GM12878 (cell line): ENCODE results near the gene HIVEP3. TPM values are rescaled to one million over a fixed set of nuclear protein-coding genes. Genes with fewer than 3 reads are reported as not detected.

Experiments
- BCL3 ChIP-seq: IDR thresholded peaks from 2 replicates; pipeline ENCODE4 v1.6.1; 2011; ENCODE audit warnings: borderline replicate concordance, low read depth, mild to moderate bottlenecking, moderate library complexity, low read length; ENCODE audit not compliant: insufficient read depth, poor library complexity, severe bottlenecking
- BHLHE40 ChIP-seq, 2 experiments: fragments of 450-650 bp in 1 of 2; IDR thresholded peaks; 2 replicates each; pipeline ENCODE4 v1.6.1; 2011 to 2017; ENCODE audit warnings: low read depth in 2 of 2, borderline replicate concordance in 1 of 2, improper control_type of control experiment in 1 of 2, low read length in 1 of 2, mild to moderate bottlenecking in 1 of 2
- CBFB ChIP-seq: IDR thresholded peaks from 2 replicates; pipeline ENCODE4 v1.6.1; 2016; ENCODE audit warnings: antibody characterized with exemption, low read depth
- CBX3 ChIP-seq: fragments of 200-600 bp; sonication (generic); IDR thresholded peaks from 2 replicates; pipeline ENCODE4 v1.6.1; 2016; ENCODE audit warnings: low read depth, borderline replicate concordance
- CBX5 ChIP-seq: sonication (generic); IDR thresholded peaks from 2 replicates; pipeline ENCODE4 v1.6.1; 2016; ENCODE audit warnings: low read depth, moderate library complexity, mild to moderate bottlenecking, inconsistent platforms
- CUX1 ChIP-seq: IDR thresholded peaks from 2 replicates; pipeline ENCODE4 v1.6.1; 2012; ENCODE audit warnings: improper control_type of control experiment, low read depth, low read length; ENCODE audit not compliant: insufficient replicate concordance
- E2F8 ChIP-seq: fragments of 450-650 bp; IDR thresholded peaks from 2 replicates; pipeline ENCODE4 v1.6.1; 2018; ENCODE audit warnings: mild to moderate bottlenecking, low read depth, moderate library complexity; ENCODE audit not compliant: partially characterized antibody
- EGR1 ChIP-seq, 2 experiments: IDR thresholded peaks; 1 replicate in 1 of 2; 2 replicates in 1 of 2; pipeline ENCODE4 v1.6.1; 2011 to 2012; ENCODE audit warnings: low read depth in 2 of 2, low read length in 2 of 2, borderline replicate concordance in 1 of 2, mild to moderate bottlenecking in 1 of 2, moderate library complexity in 1 of 2
- EP300 ChIP-seq, 2 experiments: fragments of 150-350 bp in 1 of 2; IDR thresholded peaks; 2 replicates each; pipeline ENCODE4 v1.6.1; 2011 to 2012; ENCODE audit warnings: low read depth in 2 of 2, low read length in 2 of 2, borderline replicate concordance in 1 of 2, improper control_type of control experiment in 1 of 2, inconsistent platforms in 1 of 2; ENCODE audit not compliant: control insufficient read depth in 1 of 2
- ESRRA ChIP-seq: IDR thresholded peaks from 2 replicates; pipeline ENCODE4 v1.6.1; 2012; ENCODE audit warnings: mild to moderate bottlenecking, low read length, improper control_type of control experiment
- GATAD2B ChIP-seq: fragments of 450-650 bp; conservative IDR thresholded peaks from 2 replicates; pipeline ENCODE4 v1.6.1; 2017; ENCODE audit warnings: low read depth, mild to moderate bottlenecking, moderate library complexity
- HDGF ChIP-seq: fragments of 450-650 bp; IDR thresholded peaks from 2 replicates; pipeline ENCODE4 v1.6.1; 2016; ENCODE audit warnings: antibody characterized with exemption
- NBN ChIP-seq: fragments of 450-650 bp; IDR thresholded peaks from 2 replicates; pipeline ENCODE4 v1.6.1; 2016
- RELA ChIP-seq: fragments of 450-650 bp; IDR thresholded peaks from 2 replicates; pipeline ENCODE4 v1.8.0; 2014; ENCODE audit warnings: borderline replicate concordance; ENCODE audit not compliant: partially characterized antibody
- RFX5 ChIP-seq: IDR thresholded peaks from 2 replicates; pipeline ENCODE4 v1.6.1; 2011; ENCODE audit warnings: low read depth, low read length, improper control_type of control experiment
- SMAD1 ChIP-seq: fragments of 450-650 bp; IDR thresholded peaks from 2 replicates; pipeline ENCODE4 v1.6.1; 2018; ENCODE audit warnings: mild to moderate bottlenecking, low read depth; ENCODE audit not compliant: partially characterized antibody
- SPI1 ChIP-seq: IDR thresholded peaks from 2 replicates; pipeline ENCODE4 v1.6.1; 2011; ENCODE audit warnings: low read depth, mild to moderate bottlenecking, low read length, moderate library complexity, borderline replicate concordance; ENCODE audit not compliant: insufficient read depth
- TARDBP ChIP-seq: IDR thresholded peaks from 2 replicates; pipeline ENCODE4 v1.6.1; 2016; ENCODE audit warnings: borderline replicate concordance
- YY1 ChIP-seq: IDR thresholded peaks from 2 replicates; pipeline ENCODE4 v1.6.1; 2011; ENCODE audit warnings: low read depth, mild to moderate bottlenecking, low read length
- polyA plus RNA-seq, 11 experiments: library from polyadenylated mRNA; depleted of rRNA in 4 of 11; unstranded in 6 of 11; stranded (reverse) in 5 of 11; fragments of >200 nt; fragmentation: Nextera tagmentation in 4 of 11; fragmentation: Illumina TruSeq in 1 of 11; extraction: Ambion mirVana in 4 of 11; extraction: Trizol in 1 of 11; gene quantifications; 1 replicate in 1 of 11; 2 replicates in 10 of 11; pipeline versions ENCODE4 v1.2.1 to v1.2.3, GENCODE V29; 2011 to 2016; ENCODE audit warnings: inconsistent platforms in 2 of 11, missing spikeins in 2 of 11, low read depth in 1 of 11
- total RNA-seq, 4 experiments: library from RNA; depleted of rRNA in 3 of 4; stranded (reverse); fragments of >200 nt in 3 of 4; fragmentation: Illumina TruSeq in 1 of 4; extraction: Trizol in 1 of 4; gene quantifications; 2 replicates each; pipeline versions ENCODE4 v1.2.1 to v1.2.3, GENCODE V29; 2013 to 2021

HIVEP3 gene
- total and polyA plus RNA-seq, 10 of the 15 experiments (the other 5 are each of a cell fraction or from before 2014, with no cell fraction given), result 1.8 to 13.6 (median 3.8) TPM

GRCh38 chr1:41573785-41574713 is 344.7 kb downstream of the HIVEP3 start (continued):
- TF ChIP-seq BCL3, result no peak
- no peak for TF ChIP-seq E2F8
- TF ChIP-seq CBFB, result no peak
- TF ChIP-seq RELA, result no peak
- no peak for TF ChIP-seq GATAD2B
- TF ChIP-seq YY1, result peak; percentile 60; the same call in 1 of the 2 replicates
- no peak for TF ChIP-seq EGR1 (IDR thresholded peaks at IDR 0.05; ENCODE audit: borderline replicate concordance in 1 of 2, low read depth in 2 of 2, low read length in 2 of 2)
- 0 out of 2 replicates have a peak, but pooled peaks have one; percentile 59 for TF ChIP-seq NBN
- peak in 1 of 2 experiments; percentile 36; a peak in 2 of 4 replicates for TF ChIP-seq BHLHE40 (IDR thresholded peaks at IDR 0.05; ENCODE audit: borderline replicate concordance in 1 of 2, low read depth in 2 of 2, low read length in 1 of 2)
- no peak for TF ChIP-seq SPI1
- TF ChIP-seq EP300 (IDR thresholded peaks at IDR 0.05; ENCODE audit: borderline replicate concordance in 1 of 2, control insufficient read depth in 1 of 2, low read depth in 2 of 2, low read length in 2 of 2), result no peak
- no peak for TF ChIP-seq CUX1
- TF ChIP-seq CBX3, result no peak
- TF ChIP-seq TARDBP, result no peak
- no peak for TF ChIP-seq RFX5
- no peak for TF ChIP-seq ESRRA
- TF ChIP-seq HDGF, result peak; percentile 60; the same call in 1 of the 2 replicates
- no peak for TF ChIP-seq CBX5
- no peak for TF ChIP-seq SMAD1
